Mesenchymal stem cell (in vitro differentiated cells and primary cell): ENCODE results near the gene SMC3.
A peak's percentile ranks its signal among the peaks of the same experiment; 100 is the strongest.

ENCODE experiments used
- DNase-seq: peaks from one replicate; pipeline ENCODE4 v3.0.0-alpha.2; 2013
- H2AFZ ChIP-seq: one replicate; pipeline ENCODE4 v1.6.1; 2013; ENCODE audit warnings: low read depth, mild to moderate bottlenecking, control low read depth, inconsistent platforms, low read length, moderate library complexity
- H2AK5ac ChIP-seq: 2 replicates; pipeline ENCODE4 v1.6.1; 2013; ENCODE audit warnings: low read length, moderate library complexity, mild to moderate bottlenecking, inconsistent platforms; ENCODE audit not compliant: severe bottlenecking
- H2BK120ac ChIP-seq: one replicate; pipeline ENCODE4 v1.6.1; 2013; ENCODE audit warnings: low read depth, mild to moderate bottlenecking, inconsistent platforms, low read length, moderate library complexity
- H2BK12ac ChIP-seq, 2 experiments: one replicate each; pipeline ENCODE4 v1.6.1; 2013; ENCODE audit warnings: inconsistent platforms in 2 of 2, low read length in 2 of 2, mild to moderate bottlenecking in 2 of 2, moderate library complexity in 2 of 2, control low read depth in 1 of 2
- H2BK15ac ChIP-seq: one replicate; pipeline ENCODE4 v1.6.1; 2013; ENCODE audit warnings: mild to moderate bottlenecking, low read depth, inconsistent platforms; ENCODE audit not compliant: poor library complexity, severe bottlenecking
- H2BK5ac ChIP-seq: 2 replicates; pipeline ENCODE4 v1.6.1; 2013; ENCODE audit warnings: low read depth, mild to moderate bottlenecking, low read length, control low read depth, inconsistent platforms; ENCODE audit not compliant: poor library complexity, severe bottlenecking
- H3K14ac ChIP-seq, 2 experiments: one replicate each; pipeline ENCODE4 v1.6.1; 2013; ENCODE audit warnings: inconsistent platforms in 2 of 2, low read length in 2 of 2, control low read depth in 1 of 2, mild to moderate bottlenecking in 1 of 2, moderate library complexity in 1 of 2
- H3K18ac ChIP-seq, 2 experiments: one replicate each; pipeline ENCODE4 v1.6.1; 2013; ENCODE audit warnings: inconsistent platforms in 2 of 2, low read length in 2 of 2, control low read depth in 1 of 2, low read depth in 1 of 2, mild to moderate bottlenecking in 1 of 2
- H3K23ac ChIP-seq, 2 experiments: one replicate each; pipeline ENCODE4 v1.6.1; 2013; ENCODE audit warnings: inconsistent platforms in 2 of 2, low read length in 2 of 2, mild to moderate bottlenecking in 2 of 2, moderate library complexity in 2 of 2, control low read depth in 1 of 2
- H3K27ac ChIP-seq: 2 replicates; pipeline ENCODE4 v1.5.1; 2013; ENCODE audit warnings: mild to moderate bottlenecking, moderate library complexity, low read length, control low read depth, inconsistent platforms; ENCODE audit not compliant: poor library complexity, severe bottlenecking
- H3K27me3 ChIP-seq, 2 experiments: 2 replicates each; pipeline versions ENCODE4 v1.6.1 to v1.7.0; 2013; ENCODE audit warnings: low read length in 2 of 2, mild to moderate bottlenecking in 2 of 2, moderate library complexity in 2 of 2, control low read depth in 1 of 2, inconsistent platforms in 1 of 2; ENCODE audit not compliant: control insufficient read depth in 1 of 2, insufficient read depth in 1 of 2
- H3K36me3 ChIP-seq, 2 experiments: 2 replicates each; pipeline versions ENCODE4 v1.6.1 to v1.7.0; 2013; ENCODE audit warnings: low read length in 2 of 2, control low read depth in 1 of 2, inconsistent platforms in 1 of 2, low read depth in 1 of 2, mild to moderate bottlenecking in 1 of 2; ENCODE audit not compliant: insufficient read depth in 2 of 2, control insufficient read depth in 1 of 2
- H3K4ac ChIP-seq, 2 experiments: one replicate each; pipeline ENCODE4 v1.6.1; 2013; ENCODE audit warnings: inconsistent platforms in 2 of 2, low read length in 2 of 2, mild to moderate bottlenecking in 2 of 2, moderate library complexity in 2 of 2, control low read depth in 1 of 2, low read depth in 1 of 2
- H3K4me1 ChIP-seq: 2 replicates; pipeline ENCODE4 v1.6.1; 2013; ENCODE audit warnings: low read depth, low read length, control low read depth; ENCODE audit not compliant: control insufficient read depth, insufficient read depth
- H3K4me2 ChIP-seq: 2 replicates; pipeline ENCODE4 v1.6.1; 2013; ENCODE audit warnings: low read length, mild to moderate bottlenecking, inconsistent platforms; ENCODE audit not compliant: poor library complexity, severe bottlenecking
- H3K4me3 ChIP-seq, 2 experiments: 2 replicates each; pipeline versions ENCODE4 v1.5.1 to v1.7.0; 2013; ENCODE audit warnings: low read length in 2 of 2, mild to moderate bottlenecking in 2 of 2, control low read depth in 1 of 2, low read depth in 1 of 2; ENCODE audit not compliant: insufficient read depth in 1 of 2
- H3K79me1 ChIP-seq: replicated peaks from 2 replicates; pipeline ENCODE4 v1.6.1; 2013; ENCODE audit warnings: mild to moderate bottlenecking, control low read depth, low read length, inconsistent platforms; ENCODE audit not compliant: poor library complexity, severe bottlenecking
- H3K9ac ChIP-seq: 2 replicates; pipeline ENCODE4 v1.7.0; 2013; ENCODE audit warnings: mild to moderate bottlenecking, low read length, moderate library complexity
- H3K9me3 ChIP-seq: 2 replicates; pipeline ENCODE4 v1.7.0; 2013; ENCODE audit warnings: mild to moderate bottlenecking, low read length; ENCODE audit not compliant: control insufficient read depth
- H4K8ac ChIP-seq: one replicate; pipeline ENCODE4 v1.6.1; 2013; ENCODE audit warnings: inconsistent platforms, mild to moderate bottlenecking, low read length, moderate library complexity
- H4K91ac ChIP-seq: one replicate; pipeline ENCODE4 v1.6.1; 2013; ENCODE audit warnings: mild to moderate bottlenecking, low read length, inconsistent platforms
- WGBS: methylation state at CpG from one replicate; pipeline ENCODE4 v1.1.7; 2013; ENCODE audit warnings: mixed read lengths; 5-methylcytosine and 5-hydroxymethylcytosine counted together

Gene SMC3

DNA sequence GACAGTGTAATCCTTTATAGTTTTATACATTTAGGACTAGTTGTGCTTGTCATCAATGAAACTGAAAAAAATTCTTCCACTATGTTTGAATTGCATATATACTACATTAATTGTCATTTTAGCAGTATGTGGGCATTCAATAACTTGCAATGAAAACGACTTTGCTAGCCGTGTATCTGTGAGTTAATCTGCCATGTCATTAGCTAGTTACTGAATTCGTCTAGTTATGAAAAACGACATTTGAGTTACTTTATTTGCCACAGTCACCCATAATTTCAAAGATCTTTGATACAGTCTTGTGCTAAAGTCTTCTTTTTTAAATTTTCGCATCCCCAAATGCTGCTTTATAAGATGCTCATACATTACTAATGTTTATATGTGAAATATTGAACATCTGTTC is 18.3 kb upstream of the SMC3 start:
- Histone ChIP-seq H3K23ac (no peak overlapping the region), H2BK120ac (no peak overlapping the region), H3K79me1 (no peaks in the 10 kb centered on the region), H2AK5ac (no peak overlapping the region), H3K4ac (no peak overlapping the region), H2BK12ac (no peak overlapping the region), H3K18ac (no peak overlapping the region), H3K27ac (no peak overlapping the region), H3K4me1 (peaks cover 1% of the 10 kb centered on the region), H4K8ac (no peak overlapping the region), H3K9me3 (no peaks in the 10 kb centered on the region), H4K91ac (no peak overlapping the region), H3K27me3 (no peaks in the 10 kb centered on the region), H3K4me2 (no peak overlapping the region), H2BK5ac (no peak overlapping the region), H3K14ac (no peak overlapping the region), H3K4me3 (no peak overlapping the region), H2BK15ac (no peak overlapping the region), H3K9ac (no peak overlapping the region), H3K36me3 (no peaks in the 10 kb centered on the region), H2AFZ (no peak overlapping the region)
- no peak for DNase-seq
- 81% methylated on average over 3 of the region's 5 CpGs for WGBS

DNA sequence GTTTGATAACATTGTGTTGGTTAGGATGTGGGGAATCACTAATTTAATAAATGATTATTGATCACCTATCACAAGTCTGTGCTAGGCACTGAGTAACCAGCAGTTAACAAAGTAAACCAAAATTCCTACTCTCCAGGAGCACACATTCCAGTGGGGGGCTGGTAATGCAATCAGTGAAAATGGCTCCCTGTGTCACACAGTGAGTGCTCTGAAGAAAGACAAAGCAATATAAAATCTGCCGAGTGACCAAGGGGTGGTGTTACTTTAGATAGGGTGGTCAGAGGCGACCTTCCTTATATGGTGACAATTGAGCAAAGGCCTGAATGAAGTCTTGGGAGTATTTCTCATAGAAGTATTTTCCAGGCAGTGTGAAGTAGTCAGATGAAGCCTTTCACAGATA is 13.6 kb upstream of the SMC3 start:
- WGBS = 7% methylated on average over 2 of the region's 2 CpGs
- no peak overlapping the region for H3K18ac ChIP-seq
- no peaks in the 10 kb centered on the region for H3K36me3 ChIP-seq
- no peak overlapping the region for H3K9ac ChIP-seq
- no peak overlapping the region for H3K27ac ChIP-seq
- H3K4ac ChIP-seq = no peak overlapping the region
- no peak for DNase-seq
- no peaks in the 10 kb centered on the region for H3K27me3 ChIP-seq
- H2BK15ac ChIP-seq = no peak overlapping the region
- H3K14ac ChIP-seq = no peak overlapping the region
- no peak overlapping the region for H2BK120ac ChIP-seq
- H4K8ac ChIP-seq = no peak overlapping the region
- no peak overlapping the region for H3K4me2 ChIP-seq
- no peaks in the 10 kb centered on the region for H3K79me1 ChIP-seq
- peaks cover 3% of the 10 kb centered on the region for H3K4me1 ChIP-seq
- H3K23ac ChIP-seq = no peak overlapping the region
- no peak overlapping the region for H4K91ac ChIP-seq
- H2AK5ac ChIP-seq = no peak overlapping the region
- no peaks in the 10 kb centered on the region for H3K9me3 ChIP-seq
- H2AFZ ChIP-seq = no peak overlapping the region
- H2BK12ac ChIP-seq = no peak overlapping the region
- H2BK5ac ChIP-seq = no peak overlapping the region
- no peak overlapping the region for H3K4me3 ChIP-seq

DNA sequence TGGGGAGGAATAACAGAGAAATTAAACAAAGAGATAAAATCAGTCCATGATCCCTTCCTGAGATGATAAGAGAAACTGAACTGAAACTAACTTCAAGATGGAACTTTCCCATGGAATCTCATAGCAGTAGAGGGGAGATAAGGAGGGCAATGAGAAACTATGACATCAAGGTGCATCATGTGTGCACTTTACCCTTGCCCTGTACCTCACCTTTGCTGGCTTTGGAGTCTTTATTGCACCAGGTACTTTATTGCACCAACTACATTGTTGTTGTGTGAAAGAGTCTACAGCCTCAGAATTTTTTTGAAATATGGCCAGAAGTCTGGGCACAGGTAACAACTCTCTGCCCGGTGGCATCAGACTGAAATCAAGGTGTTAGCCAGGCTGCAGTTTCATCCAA is 11.2 kb upstream of the SMC3 start:
- Histone ChIP-seq H3K27me3 (no peaks in the 10 kb centered on the region), H2BK12ac (no peak overlapping the region), H3K4me2 (no peak overlapping the region), H2BK15ac (no peak overlapping the region), H2AK5ac (no peak overlapping the region), H3K23ac (no peak overlapping the region), H3K4me1 (peaks cover 3% of the 10 kb centered on the region), H3K14ac (no peak overlapping the region), H4K8ac (no peak overlapping the region), H2BK5ac (no peak overlapping the region), H3K79me1 (no peaks in the 10 kb centered on the region), H3K18ac (no peak overlapping the region), H3K9me3 (no peaks in the 10 kb centered on the region), H3K4me3 (no peak overlapping the region), H3K4ac (no peak overlapping the region), H3K36me3 (no peaks in the 10 kb centered on the region), H2BK120ac (no peak overlapping the region), H4K91ac (no peak overlapping the region), H3K27ac (no peak overlapping the region), H3K9ac (no peak overlapping the region), H2AFZ (no peak overlapping the region)
- DNase-seq = no peak
- WGBS = 100% methylated on average over 1 of the region's 1 CpG

DNA sequence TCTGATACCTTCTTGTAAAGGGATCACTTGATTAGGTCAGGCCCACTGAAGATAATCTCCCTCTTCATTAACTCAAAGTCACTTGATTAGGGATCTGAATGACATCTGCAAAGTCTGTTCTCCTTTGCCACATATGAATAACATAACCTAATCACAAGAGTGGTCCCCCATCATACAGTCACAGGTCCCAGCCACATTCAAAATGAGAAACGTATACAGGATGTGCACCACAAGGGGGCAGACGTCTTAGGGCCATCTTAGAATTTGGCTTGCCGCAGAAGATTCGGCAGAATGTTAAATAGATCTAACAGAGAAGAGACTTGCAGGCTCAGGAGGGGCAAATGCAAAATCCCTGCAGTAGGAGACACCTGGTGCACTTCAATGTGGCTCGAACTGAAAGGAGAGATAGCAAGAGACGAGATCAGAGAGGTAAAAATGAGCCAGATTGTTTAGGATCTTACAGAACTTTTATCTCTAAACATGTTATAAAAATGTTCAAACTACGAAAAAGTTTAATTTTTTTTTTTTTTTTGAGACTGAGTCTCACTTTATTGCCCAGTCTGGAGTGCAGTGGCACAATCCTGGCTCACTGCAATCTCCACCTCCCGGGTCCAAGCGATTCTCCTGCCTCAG is 10.4 kb upstream of the SMC3 start:
- DNase-seq = peak; percentile 57
- no peak overlapping the region for H4K91ac ChIP-seq
- no peak overlapping the region for H3K9ac ChIP-seq
- H3K27ac ChIP-seq = no peak overlapping the region
- no peak overlapping the region for H3K4me2 ChIP-seq
- no peak overlapping the region for H3K18ac ChIP-seq
- no peaks in the 10 kb centered on the region for H3K9me3 ChIP-seq
- no peak overlapping the region for H2BK15ac ChIP-seq
- 54% methylated on average over 8 of the region's 9 CpGs for WGBS
- no peak overlapping the region for H2AK5ac ChIP-seq
- H3K79me1 ChIP-seq = no peaks in the 10 kb centered on the region
- no peaks in the 10 kb centered on the region for H3K36me3 ChIP-seq
- H3K4me1 ChIP-seq = peaks cover 3% of the 10 kb centered on the region
- no peak overlapping the region for H2BK120ac ChIP-seq
- no peak overlapping the region for H3K4ac ChIP-seq
- no peaks in the 10 kb centered on the region for H3K27me3 ChIP-seq
- H2AFZ ChIP-seq = no peak overlapping the region
- H3K23ac ChIP-seq = no peak overlapping the region
- no peak overlapping the region for H3K14ac ChIP-seq
- no peak overlapping the region for H4K8ac ChIP-seq
- H2BK12ac ChIP-seq = no peak overlapping the region
- no peak overlapping the region for H3K4me3 ChIP-seq
- no peak overlapping the region for H2BK5ac ChIP-seq
